NCI-H1436 treated with DMSO at 0.1 percent for 48 hours (cell line): Measurements from ENCODE around the gene PSMD1.
"Not testable (repeated sequence)": the region's sequence is repeated elsewhere in the genome, so short reads cannot be mapped to it uniquely, and the experiment has no call there.

Experiments
- DNase-seq: peaks from one replicate; lab custom pipeline; 2025; lab: John Stamatoyannopoulos, UW

PSMD1 gene

DNA sequence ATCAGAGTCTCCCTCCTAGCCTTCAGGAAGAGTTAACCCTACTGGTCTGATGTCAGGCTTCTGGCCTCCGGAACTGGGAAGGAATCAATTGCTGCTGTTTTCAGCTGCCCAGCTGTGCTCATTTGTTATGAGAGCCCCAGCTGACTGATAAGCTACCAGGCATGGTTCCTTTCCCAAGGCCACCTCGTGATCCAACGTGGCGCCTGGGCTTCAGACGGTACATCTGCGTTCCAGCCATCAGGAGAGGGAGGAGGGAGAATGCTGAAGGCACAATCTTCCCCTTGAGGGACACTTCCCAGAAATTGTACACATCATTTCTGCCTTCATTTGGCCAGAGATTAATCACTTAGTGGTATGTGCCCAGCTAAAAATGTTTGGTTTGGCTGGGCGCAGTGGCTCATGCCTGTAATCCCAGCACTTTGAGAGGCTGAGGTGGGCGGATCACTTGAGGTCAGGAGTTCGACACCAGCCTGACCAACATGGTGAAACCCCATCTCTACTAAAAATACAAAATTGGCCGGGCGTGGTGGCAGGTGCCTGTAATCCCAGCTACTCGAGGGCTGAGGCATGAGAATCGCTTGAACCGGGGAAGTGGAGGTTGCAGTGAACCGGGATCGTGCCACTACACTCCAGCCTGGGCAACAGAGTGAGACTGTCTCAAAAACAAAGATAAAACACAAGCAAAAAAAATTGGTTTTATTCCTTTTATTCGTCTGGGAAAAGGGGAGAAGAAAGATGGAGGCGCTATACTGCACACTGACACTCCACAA is 131.3 kb downstream of the PSMD1 start:
- no peak for DNase-seq

DNA sequence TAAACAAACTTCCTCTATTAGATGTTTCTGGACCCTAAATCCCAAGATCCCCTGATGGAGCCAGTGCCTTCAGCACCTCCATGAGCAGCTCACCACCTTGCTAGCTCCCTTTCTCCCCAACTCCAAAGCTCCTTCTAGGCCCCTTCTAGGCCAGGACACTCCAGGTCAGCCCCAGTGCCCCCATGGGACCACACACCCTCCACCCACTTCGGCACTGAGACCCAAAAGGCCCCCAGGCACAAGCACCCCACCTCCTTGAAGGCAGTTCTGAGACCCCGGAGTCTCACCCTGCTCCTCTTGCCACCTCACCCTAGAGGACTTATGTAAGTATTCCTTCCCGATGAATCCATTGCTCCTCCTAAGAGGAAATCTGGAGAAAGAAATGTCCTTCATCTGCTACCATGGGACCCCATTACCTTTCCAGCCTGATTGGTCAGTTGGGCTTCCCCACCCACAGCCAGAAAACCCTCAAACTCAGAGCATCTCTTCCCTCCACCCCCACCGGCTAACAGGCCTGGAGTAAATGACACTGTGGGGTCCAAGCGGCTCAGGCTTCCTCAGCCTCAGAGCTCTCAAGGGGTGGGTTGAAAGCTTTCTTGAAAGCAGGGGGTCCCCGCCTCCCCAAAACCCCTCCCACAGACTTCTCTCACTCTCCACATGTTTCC is 132.0 kb downstream of the PSMD1 start:
- no peak for DNase-seq

DNA sequence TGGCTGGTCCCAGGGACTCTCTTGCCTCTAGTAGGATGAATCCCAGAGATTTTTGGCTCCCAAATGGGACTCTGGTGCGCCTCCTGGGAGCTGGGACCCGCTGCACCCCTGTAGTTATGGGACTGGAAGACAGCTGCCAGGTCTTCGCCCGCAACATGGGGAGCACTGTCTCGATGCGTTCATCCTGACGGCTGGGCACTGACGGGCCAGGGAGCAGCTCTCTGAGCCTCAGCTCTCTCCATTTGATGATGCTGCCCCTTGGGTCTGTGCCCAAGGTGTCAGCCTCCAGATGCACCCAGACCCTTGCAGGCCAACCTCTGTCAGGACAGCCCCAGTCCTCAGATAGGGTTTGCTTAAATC is 132.5 kb downstream of the PSMD1 start:
- no peak for DNase-seq

DNA sequence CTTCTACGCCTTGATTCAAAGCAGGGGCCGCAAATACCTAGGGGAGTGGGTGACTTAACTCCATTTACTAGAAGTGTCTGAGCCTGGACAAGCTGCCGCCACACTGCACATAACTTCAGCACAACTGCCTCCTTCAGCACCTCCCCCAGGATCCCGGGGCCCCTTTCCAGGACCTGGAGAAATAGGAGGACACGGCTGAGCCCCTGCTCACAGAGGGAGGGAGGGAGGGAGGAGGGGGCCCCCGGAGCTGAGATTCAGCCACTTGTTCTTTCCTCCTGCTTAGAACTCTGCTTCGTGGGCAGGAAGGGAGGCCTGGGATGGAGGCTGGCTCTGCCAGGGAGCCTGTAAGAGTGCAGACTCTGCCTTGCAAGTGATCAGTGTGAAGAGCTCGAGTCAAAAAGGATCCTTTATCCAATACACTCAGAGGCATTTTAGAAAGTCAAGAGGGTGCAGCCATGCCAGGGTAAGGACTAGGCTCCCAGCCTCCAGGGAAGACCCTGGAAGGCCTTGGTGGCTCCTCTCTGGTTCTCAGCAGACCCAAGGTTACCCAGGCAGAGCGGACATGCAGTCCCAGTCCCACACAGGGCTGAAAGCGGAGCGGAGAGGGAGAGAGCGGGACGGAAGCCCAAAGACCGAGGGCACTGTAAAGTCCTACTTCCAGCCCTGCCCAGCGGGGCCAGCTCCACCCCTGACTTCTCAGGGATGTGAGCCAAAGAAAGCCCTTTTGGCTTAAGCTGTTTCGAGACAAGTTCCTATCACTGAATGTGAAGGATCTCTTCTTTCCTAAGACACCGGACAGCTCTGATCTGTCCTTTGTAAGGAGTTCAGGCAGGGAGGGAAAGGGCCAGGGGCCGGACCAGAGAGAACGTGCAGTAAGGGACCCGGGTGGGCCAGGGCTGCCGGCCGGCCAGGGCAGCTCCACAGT is 133.2 kb downstream of the PSMD1 start:
- no peak for DNase-seq

DNA sequence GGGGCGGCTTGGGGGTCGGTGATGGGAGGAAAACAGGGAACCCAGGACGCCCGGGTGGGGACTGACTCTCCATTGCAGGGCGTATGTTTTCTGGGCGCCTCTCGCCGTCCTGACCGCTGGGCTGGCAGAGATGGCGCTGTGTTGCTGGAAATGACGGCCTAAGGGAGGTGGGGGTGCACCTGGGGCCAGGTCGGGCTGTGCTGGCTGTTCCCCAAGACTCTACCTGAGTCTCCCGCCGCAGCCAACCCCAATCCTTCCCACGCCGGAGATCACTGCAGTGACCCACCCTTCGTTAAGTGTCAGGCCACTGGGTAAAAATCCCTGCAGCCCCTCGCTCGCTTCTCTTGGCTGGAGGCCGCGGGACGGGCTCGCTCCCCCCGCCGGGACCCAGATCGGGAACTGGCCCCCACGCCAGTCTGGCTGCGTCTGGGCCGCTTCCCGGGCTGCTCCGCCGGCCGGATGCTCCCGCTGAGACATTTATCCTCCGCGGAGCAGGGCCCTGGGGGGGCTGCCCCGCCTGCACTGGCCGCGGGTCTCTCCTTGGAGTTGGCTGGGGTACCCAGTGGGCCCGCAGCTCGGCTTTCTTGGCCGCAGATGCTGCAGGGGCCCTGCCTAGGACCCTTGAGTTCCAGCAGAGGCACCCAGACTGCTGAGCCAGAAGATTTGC is 134.0 kb downstream of the PSMD1 start:
- DNase-seq = no peak

DNA sequence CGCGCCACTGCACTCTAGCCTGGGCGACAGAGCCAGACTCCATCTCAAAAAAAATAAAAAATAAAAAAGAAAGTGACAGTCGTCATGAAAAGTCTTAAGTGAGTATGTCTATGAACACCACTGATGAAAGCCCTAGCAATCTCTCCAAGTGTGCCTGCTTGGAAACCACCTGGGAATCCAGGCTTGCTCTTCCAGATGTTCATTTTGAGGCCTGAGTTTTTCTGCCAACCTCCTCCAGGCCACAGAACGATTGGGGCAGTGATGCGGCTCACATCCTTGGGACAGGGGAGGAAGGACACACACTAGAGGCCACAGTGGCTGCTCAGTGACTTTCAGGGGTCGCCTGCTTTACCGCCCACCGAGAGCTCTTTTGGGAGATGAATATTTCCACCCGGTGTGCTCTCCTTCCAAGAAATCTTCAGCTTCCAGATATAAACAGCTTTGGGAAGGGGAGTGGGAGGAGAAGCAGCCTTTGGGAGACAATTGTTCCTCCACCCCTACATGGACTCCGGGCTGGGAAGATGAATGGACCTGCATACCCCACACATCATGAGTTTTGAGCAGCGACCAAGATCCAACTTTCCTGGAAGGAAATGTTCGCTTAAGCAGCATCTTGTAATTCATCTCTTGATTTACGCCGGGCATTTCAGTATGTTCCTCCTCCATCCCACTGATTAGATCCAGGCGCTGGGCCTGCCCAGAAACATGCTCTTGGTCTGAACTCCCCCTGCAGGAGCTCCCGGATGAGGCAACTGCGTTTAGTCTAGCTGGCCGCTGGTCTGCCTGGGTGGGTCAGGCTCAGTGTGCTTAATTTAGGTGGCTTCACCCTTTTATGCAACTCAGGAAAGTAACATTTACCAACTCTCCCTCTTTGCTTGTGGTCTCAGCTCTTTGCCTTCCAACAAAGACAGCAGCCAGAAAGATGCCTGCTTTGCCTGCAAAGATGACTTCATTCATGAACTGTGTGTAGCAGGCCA is 135.5 kb downstream of the PSMD1 start:
- DNase-seq = no peak

DNA sequence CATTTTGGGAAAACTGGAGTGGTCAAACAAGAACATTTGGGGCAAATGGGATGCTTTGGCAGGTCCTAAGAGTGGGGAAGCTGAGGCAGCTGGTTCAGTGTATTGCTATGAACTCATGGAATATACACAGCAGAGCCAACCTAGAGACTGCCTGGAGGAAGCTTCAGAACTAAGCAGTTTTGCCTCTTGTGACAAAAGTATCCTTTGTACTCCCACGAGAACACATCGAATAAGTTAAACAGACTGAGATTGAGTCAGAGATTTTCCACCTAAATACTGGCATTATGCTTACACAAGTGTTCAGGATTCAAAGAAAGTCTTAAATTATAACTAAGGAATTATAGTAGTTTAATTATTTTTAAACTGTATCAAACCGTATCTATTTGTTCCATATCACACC is 136.5 kb downstream of the PSMD1 start:
- no peak for DNase-seq

DNA sequence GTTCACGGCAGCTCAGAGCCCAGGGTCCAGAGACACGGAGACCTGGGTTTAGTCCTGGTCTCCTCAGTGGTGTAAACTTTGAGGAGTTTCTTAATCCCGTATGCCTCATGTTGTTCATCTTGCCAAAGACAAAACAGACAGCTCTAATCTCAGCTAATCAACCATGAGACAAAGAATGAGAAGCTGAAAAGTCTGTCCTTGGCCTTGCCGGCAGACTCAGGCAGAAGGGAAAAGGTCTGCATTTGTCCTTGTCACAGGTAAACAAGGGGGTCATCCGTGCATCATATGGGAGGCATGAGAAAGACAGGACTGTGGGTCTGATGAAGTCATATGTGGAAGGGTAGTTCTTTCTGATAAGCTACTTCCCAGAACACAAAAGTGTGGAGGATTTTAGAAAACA is 139.9 kb downstream of the PSMD1 start:
- DNase-seq = no peak

DNA sequence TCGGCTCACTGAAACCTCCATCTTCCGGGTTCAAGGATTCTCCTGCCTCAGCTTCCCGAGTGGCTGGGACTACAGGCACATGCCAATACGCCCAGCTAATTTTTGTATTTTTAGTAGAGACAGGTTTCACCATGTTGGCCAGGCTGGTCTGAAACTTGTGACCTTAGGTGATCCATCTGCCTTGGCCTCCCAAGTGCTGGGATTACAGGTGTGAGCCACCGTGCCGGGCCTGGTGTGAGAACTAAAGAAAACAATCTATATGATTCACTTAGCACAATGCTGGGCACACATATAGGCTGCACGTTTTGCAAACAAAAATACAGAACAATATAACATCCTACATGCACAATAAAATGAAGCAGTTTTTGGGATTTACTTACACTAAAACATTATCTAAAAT is 140.5 kb downstream of the PSMD1 start:
- DNase-seq = not testable (repeated sequence)

DNA sequence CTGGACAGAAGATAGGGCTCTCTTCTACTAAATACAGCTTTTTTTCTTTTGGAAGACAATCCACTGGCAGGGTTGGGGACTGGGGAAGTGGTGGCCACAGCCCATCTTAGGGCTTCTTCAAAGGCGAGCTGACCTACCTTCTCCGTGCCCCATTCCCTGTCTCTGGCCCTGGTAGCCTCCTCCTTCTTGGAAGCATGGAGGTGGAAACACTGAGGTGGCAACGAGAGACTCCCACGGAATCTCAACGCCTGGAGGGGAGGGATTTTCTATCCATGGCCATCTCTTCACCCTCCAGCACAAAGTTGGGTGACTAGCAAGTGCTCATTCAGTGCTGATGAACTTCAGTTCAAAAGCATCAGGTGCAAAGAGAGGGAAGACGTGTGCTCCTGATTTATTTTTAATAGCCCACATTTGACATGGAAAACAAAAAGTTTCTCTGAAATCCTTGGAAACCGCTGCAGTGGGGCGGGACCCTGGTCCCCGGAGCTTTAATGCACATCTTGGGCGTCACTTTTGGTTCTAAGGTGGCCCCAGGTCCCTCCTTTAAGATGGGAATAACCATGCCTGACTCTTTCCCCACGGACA is 141.1 kb downstream of the PSMD1 start:
- DNase-seq = no peak

DNA sequence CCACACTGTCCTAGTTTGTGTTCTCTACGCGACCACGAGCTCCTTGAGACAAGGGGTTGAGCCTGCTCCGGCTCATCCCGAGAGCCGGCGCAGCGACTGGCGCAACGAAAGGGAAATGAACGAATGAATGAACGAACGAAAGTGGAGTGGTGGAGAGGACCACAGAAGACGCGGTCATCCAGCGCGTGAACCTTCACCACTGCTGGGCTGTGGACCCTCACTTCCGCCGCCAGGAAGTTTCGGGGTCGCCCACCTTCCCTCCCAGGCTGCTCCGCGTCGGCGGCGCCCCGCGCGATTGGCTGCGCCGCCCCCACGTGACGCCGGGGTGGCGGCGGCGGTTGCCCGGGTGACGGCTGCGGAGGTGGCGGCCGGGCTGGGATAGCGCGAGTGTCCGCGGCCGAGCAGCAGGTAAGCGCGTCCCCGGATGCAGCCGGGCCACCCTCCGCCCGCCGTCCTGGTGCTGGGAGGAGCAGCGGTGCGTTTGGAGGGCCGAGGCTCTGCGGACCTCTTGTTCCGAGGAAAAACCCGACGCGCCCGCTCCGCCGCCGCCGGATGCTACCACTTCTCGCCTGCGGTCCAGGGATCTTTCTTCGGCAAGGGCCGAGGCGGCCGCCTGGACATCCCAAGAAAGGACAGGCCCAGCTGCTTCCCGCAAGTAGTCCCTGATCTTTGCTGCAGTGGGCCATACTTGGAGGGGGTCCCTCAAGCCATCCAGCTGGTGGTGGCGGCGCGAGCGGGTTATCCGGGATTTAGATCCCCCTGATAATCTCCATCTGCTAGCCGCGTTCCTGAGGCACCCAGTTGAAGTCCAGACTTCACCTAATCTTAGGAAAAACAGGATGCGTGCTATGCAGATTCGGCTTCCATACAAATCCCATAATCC is 141.9 kb downstream of the PSMD1 start, which contains the start of gene ARMC9:
ARMC9 (plus strand) TSS at position 341 of the 883 bp plus-strand sequence. CDS start 7,608 bp downstream, outside the sequence.
- peak; percentile 16 for DNase-seq

DNA sequence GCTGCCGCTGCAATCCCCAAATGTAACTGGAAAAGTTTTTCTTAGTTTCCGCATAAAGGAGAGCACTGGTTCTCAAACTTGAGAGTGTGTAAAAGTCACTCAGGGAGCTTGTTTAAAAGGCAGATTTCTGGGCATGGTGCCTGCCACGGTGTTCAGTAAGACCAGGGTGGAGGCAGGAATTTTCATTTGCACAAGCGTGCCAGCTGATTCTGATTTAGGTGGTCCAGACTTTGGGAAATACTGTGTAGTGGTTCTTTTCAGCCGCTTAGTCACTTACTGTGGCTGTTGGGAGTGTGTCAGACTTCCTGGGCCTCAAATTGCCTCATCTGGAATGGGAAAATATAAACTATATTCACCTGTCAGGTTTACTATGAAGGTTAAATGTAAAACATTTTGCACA is 142.6 kb downstream of the PSMD1 start:
- DNase-seq = no peak

DNA sequence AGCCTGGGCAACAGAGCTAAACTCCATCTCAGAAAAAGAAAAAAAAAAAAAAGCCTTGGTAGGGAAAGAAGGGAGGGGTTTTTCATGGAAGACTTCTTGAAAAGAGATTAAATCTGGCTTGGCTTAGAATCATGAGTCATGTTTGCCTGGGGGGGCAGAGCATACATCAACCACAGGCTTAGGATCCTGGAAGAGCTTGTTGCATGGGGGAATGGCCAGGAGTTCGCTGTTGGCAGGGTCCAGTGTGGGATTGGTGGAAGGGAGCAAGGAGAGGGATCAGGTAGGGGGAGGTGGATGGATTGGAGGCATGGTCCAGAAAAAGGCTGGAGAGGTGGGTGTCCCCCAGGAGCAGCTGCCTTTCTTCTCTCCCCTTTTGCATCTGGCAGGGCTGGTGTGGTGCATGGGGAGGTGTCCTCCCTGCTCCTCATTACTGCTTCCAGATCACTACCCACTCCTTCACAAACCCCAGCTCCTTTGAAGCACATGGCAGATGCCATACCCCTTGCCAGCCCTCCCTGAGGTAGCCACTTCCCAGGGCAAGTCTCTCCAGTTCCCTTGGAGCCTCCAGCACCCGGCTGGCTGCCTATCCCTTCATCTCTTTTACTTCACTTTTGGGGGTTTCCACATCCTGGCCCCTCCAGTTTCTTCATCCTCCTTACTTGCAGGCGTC is 144.3 kb downstream of the PSMD1 start:
- DNase-seq = no peak

DNA sequence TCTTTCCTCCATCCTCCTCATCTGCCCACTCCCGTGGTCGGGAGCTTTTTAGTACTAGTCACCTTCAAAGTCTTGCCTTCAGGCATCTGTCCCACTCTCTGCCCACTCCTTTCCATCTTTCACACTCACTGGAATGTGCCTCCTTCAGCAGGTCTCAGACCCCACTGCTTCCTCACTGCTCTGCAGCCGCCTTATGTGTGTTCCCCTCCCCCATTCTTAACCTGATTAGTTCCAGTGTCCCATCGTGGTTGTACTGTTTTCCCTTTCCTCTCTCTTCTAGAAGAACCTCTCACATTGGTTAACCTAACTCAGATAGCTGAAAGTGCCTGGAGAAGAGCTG is 144.8 kb downstream of the PSMD1 start:
- DNase-seq = no peak

DNA sequence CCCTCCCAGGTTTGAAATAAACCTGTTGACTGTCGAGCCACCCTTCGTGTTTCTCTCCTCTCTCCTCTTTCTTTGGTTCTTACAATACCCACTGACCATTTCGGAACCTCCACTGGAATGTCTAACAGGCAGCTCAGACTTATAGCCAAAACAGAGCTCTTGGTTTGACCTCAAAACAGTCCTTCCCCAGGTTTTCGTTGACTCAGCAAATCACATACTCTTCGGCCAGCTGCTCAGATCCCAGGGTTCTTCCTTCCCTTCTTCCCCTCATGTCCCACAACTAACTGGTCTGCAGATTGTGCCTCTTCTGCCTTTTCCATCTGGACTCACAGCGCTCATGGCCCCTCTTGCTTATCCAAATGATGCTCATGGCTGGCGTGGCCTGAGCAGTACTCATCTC is 146.4 kb downstream of the PSMD1 start:
- DNase-seq = no peak

DNA sequence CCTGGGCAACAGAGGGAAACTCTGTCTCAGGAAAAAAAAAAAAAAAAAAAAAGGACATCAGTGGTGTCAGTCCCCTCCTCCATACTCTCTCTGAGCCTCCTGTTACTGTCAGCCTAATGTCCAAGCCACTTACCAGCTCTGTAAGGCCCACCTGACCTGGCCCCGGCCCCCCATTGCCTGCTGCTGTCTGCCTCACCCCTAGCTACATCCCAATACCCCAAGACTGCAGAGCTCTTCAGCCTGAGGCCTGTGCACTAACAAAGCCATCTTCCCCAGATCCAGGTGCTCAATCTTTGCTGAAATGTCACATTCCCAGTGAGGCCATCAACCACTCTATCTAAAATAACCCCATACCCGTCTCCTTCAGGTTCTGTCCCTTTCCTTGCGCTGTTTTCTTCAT is 147.5 kb downstream of the PSMD1 start:
- no peak for DNase-seq

DNA sequence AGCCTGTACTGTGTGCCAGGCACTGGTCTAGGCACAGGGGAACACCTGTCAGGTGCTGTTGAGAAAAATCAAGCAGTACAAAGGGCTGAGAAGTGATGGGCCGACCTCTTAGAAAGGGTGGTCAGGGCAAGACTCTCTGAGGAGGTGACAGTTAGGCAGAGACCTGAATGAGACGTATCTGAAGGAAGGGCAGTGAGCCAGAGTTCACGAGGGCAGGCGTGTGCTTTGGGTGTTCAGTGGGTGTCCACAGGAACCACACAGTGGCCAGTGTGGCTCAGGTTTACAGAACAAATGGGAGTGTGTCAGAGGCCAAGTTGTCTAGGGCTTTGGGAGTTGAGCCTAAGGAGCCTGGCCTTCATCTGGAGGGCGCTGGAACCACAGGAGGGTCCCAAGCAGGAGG is 147.9 kb downstream of the PSMD1 start:
- no peak for DNase-seq

DNA sequence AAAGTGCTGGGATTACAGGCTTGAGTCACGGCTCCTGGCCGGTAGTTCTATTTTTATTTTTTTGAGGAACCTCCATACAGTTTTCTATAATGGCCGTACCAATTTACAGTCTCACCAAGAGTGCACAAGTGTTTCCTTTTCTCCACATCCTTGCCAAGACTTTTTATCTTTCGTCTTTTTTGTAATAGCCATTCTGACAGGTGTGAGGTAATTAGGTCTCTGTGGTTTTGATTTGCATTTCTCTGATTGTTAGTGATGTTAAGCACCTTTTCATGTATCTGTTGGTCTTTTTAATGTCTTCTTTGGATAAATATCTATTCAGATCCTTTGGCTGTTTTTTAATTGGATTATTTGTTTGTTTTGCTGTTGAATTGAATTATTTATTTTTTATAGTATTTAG is 151.1 kb downstream of the PSMD1 start:
- DNase-seq = no peak

DNA sequence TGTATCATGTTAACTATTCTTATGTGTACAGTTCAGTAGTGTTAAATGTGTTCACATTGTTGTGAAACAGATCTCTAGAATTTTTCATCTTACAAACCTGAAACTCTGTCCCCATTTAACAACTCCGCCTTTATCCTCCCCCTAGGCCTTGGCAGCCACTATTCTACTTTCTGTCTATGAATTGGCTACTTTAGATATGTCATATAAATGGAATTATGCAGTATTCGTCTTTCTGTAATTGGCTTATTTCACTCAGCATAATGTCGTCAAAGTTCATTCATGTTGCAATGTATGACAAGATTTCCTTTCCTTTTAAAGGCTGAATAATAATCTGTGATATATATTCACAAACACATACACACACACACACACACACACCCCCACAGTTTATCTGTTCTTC is 154.1 kb downstream of the PSMD1 start:
- no peak for DNase-seq
